Activated T-helper 2 cell treated with anti-CD3 and anti-CD28 coated beads, Interferon-gamma antibody, Interleukin-2, Interleukin-4, amounts not matched to agents 10 μg/mL and 5 μg/mL and 100 μg/mL, durations not matched to agents 14 hours and 24 hours and 36 hours (primary cell): Measurements from ENCODE around the gene ADD2. TPM values are rescaled to one million over a fixed set of nuclear protein-coding genes. Genes with fewer than 3 reads are reported as not detected.

Experiments used
- DNase-seq: peaks from one replicate; pipeline ENCODE4 v3.0.0; 2021; ENCODE audit warnings: low spot score
- H3K27ac Mint-ChIP-seq: one replicate; pipeline ENCODE4 v1.8.0; 2021; ENCODE audit warnings: mixed read lengths
- H3K27me3 Mint-ChIP-seq: one replicate; pipeline ENCODE4 v1.8.0; 2021; ENCODE audit warnings: low read depth, mixed read lengths
- H3K36me3 Mint-ChIP-seq: one replicate; pipeline ENCODE4 v1.8.0; 2021; ENCODE audit warnings: low read depth, mixed read lengths
- H3K4me1 Mint-ChIP-seq: one replicate; pipeline ENCODE4 v1.8.0; 2021; ENCODE audit warnings: low read depth, mixed read lengths
- H3K4me3 Mint-ChIP-seq: one replicate; pipeline ENCODE4 v1.8.0; 2021; ENCODE audit warnings: low read depth, mild to moderate bottlenecking, moderate library complexity, mixed read lengths
- H3K9me3 Mint-ChIP-seq: one replicate; pipeline ENCODE4 v1.8.0; 2021; ENCODE audit warnings: mixed read lengths
- intact Hi-C: fragments of 100-400 bp; cut with micrococcal nuclease; formaldehyde crosslinking; loops from one replicate; pipeline ENCODE4 v1.15.1; 2023
- total RNA-seq: library from RNA; stranded (reverse); gene quantifications from 2 replicates; pipeline ENCODE4 v1.2.3, GENCODE V29; 2022

The ADD2 gene
- total RNA-seq, 1 donor from 2014 or later = 3.2 TPM

DNA sequence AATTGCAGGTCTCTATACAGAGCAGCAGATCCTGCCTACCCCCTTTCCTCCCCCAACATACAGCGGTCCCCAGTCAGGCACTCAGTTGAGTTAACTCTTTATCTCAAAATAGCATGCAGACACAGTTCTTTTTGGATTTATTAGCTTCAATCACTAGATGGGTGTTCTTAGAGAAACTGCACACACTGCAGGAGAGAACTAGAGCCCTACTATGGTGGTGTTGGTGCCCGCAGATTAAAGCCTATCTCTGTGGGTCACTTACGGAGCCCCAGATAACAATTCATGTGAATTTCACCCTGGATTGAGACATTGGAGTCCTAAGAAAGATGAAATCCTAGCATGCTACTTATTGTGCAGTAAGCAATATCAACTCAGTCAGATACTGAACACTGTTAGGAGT lies 11.9 kb downstream of the ADD2 start:
- Mint-ChIP-seq H3K4me1 (no peaks in the 10 kb centered on the region), H3K27ac (no peak overlapping the region)
- intact Hi-C loops = no loop called here

DNA sequence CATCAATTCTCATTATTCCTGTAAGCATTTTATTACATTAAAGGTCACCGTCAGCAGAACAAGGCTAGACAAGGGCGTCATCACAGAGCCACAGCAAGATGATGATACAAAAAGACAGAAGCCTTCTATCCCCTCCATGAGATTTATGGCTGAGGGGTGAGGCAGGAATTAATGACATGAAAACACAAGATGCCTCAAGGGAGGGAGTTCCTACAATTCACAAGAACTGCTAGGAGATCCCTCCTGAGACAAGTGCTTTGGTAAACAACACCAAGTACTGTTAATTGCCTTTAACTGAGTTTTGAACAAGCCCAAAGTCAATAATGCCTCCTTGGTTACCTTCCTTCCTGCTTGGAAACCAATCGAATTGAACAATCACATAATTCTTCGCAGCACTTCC lies 14.1 kb downstream of the ADD2 start:
- no peaks in the 10 kb centered on the region for H3K36me3 Mint-ChIP-seq
- H3K9me3 Mint-ChIP-seq = no peaks in the 10 kb centered on the region
- H3K27me3 Mint-ChIP-seq = peaks cover 13% of the 10 kb centered on the region
- no peak overlapping the region for H3K4me3 Mint-ChIP-seq
- H3K4me1 Mint-ChIP-seq = no peaks in the 10 kb centered on the region
- no peak for DNase-seq
- H3K27ac Mint-ChIP-seq = no peak overlapping the region
- intact Hi-C loops = no loop called here

More for the DNA sequence above, 11.9 kb downstream of the ADD2 start:
- Mint-ChIP-seq H3K4me3 (no peak overlapping the region), H3K36me3 (no peaks in the 10 kb centered on the region), H3K9me3 (no peaks in the 10 kb centered on the region), H3K27me3 (peaks cover 14% of the 10 kb centered on the region)
- no peak for DNase-seq

DNA sequence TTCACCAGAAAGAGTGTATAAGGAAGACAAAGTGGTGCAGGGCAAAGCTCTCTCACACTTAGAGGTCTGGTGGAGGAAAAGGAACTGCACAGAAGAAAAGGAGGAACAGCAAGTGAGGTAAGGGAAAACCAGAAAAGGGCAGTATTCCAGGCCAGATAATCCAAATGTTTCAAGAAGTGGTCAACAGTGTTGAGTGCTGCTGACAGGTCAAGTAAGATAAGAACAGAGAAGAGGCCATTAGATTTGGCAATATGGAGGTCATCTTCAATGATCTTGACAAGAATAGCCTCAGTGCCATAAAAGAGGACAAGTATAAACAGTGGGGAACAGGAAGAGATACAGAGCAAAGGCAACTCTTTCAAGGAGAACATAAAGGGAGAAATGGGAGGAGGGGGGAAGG lies 15.0 kb downstream of the ADD2 start:
- Mint-ChIP-seq H3K27ac (no peak overlapping the region), H3K27me3 (peaks cover 10% of the 10 kb centered on the region), H3K9me3 (no peaks in the 10 kb centered on the region), H3K4me1 (no peaks in the 10 kb centered on the region), H3K4me3 (no peak overlapping the region), H3K36me3 (no peaks in the 10 kb centered on the region)
- DNase-seq = no peak
- intact Hi-C loops = no loop called here

DNA sequence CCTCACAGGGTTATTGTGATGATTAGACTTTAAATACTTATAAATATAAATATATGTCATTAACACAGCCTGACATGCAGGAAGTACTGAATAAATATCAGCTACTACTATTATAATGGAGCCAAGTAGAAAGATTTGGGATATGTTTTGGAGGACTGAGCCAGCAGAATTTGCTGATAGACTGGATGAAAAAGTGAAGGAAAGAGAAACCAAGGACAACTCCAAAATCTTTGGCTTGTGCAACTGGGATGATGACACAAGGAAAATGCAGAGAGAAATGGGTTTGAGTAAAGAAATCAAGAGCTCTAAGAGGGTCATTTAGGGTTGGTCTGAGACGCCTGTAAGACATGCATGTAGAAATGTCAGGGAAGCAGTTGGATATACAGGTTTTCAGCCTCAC lies 15.6 kb downstream of the ADD2 start:
- peaks cover 2% of the 10 kb centered on the region for H3K9me3 Mint-ChIP-seq
- no peak overlapping the region for H3K27ac Mint-ChIP-seq
- no peak for DNase-seq
- H3K36me3 Mint-ChIP-seq = no peaks in the 10 kb centered on the region
- H3K4me1 Mint-ChIP-seq = no peaks in the 10 kb centered on the region
- intact Hi-C loops = no loop called here
- H3K4me3 Mint-ChIP-seq = no peak overlapping the region
- H3K27me3 Mint-ChIP-seq = peaks cover 8% of the 10 kb centered on the region

DNA sequence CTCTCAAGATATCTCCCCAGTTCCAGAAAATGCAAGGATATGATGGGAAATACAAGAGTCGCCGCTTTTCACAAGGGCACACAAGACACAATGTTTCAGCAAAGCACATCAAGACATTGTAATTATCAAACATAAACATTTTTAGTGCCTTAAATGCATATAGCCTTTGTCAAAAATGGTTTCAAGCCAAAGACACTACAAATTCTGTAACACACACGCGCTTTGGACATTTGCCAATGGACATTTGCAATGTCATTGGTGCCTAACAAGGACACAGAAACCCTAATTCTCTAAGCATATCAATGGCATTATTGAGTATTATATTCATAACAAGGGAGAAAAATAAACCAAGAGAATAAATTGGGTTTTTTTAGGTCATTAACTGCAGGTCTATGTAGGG lies 16.1 kb downstream of the ADD2 start:
- H3K4me1 Mint-ChIP-seq = no peaks in the 10 kb centered on the region
- no peaks in the 10 kb centered on the region for H3K36me3 Mint-ChIP-seq
- H3K4me3 Mint-ChIP-seq = no peak overlapping the region

DNA sequence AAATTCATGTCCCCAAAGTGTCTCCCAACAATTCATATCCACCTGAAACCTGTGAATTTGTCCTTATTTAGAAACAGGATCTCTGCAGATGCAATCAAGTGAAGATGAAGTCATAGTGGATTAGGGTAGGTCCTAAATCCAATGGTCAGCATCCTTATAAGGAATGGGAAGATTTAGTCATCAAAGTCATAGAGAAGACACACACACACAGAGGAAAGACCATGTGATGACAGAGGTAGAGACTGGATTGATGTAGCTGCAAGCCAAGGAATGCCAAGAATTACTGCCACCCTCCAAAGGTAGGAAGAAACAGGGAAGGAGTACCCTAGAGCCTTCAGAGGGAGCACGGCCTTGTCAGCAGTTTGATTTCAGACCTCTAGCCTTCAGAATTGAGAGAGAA lies 17.7 kb downstream of the ADD2 start:
- Mint-ChIP-seq H3K4me1 (no peaks in the 10 kb centered on the region), H3K4me3 (no peak overlapping the region), H3K36me3 (no peaks in the 10 kb centered on the region), H3K9me3 (peaks cover 4% of the 10 kb centered on the region), H3K27ac (no peak overlapping the region), H3K27me3 (peaks cover 4% of the 10 kb centered on the region)
- intact Hi-C loops = no loop called here
- no peak for DNase-seq

More for the DNA sequence above, 16.1 kb downstream of the ADD2 start:
- peaks cover 7% of the 10 kb centered on the region for H3K27me3 Mint-ChIP-seq
- no peak overlapping the region for H3K27ac Mint-ChIP-seq
- intact Hi-C loops = no loop called here
- no peak for DNase-seq
- H3K9me3 Mint-ChIP-seq = peaks cover 4% of the 10 kb centered on the region

DNA sequence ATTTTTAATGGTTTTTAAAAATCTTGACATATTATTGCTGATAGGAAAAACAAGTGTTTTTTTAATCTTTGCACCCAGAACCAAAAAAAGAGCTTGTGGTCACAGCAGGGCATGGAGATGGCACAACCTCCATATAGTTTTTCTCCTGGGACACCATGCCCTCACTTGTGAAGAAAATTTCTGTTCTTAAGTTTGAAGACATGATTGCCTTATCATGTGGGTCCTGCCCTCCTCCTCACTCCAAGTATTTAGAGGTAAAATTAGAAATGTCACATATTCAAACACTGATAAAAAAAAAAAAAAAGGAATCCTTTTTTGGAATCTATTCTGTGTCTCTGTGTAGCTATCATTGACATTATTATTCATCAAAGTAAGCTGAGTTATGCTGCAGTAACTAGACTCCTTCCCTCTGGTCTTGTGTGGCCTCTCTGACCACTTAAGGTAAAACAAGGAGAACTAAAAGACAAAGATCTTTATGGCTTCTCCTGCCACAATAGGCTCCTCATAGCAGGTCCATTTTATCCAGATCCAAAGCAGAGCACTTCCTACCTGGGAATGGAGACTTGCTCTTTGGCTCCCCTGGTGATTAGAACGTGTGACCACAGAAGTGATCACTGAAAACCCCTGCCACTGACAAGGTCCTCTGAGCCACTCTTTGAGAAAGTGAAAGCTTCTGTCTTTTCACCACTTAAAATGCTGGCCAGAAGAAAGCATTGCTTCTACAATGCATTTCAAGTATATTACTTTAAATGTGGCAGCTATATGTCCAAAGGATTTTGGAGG lies 19.8 kb downstream of the ADD2 start:
- Mint-ChIP-seq H3K9me3 (peaks cover 4% of the 10 kb centered on the region), H3K4me3 (no peak overlapping the region), H3K27ac (no peak overlapping the region), H3K27me3 (peaks cover 4% of the 10 kb centered on the region), H3K36me3 (no peaks in the 10 kb centered on the region), H3K4me1 (no peaks in the 10 kb centered on the region)
- DNase-seq = no peak
- intact Hi-C loops = no loop called here

DNA sequence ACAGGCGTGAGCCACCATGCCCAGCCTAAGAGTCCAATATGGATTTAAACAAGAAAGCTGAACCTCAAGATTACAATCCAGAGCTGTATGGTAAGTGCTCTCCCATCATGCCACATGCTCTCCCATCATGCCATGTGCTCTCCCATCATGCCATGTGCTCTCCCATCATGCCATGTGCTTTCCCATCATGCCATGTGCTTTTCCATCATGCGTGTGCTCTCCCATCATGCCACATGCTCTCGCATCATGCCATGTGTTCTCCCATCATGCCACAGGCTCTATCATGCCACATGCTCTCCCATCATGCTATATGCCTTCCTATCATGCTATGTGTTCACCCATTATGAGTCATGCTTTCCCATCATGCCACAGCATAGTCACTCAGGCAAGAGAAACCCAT lies 20.7 kb downstream of the ADD2 start:
- DNase-seq = no peak
- H3K9me3 Mint-ChIP-seq = peaks cover 4% of the 10 kb centered on the region
- H3K4me1 Mint-ChIP-seq = no peaks in the 10 kb centered on the region
- no peak overlapping the region for H3K27ac Mint-ChIP-seq
- no peak overlapping the region for H3K4me3 Mint-ChIP-seq
- H3K27me3 Mint-ChIP-seq = peaks cover 4% of the 10 kb centered on the region
- intact Hi-C loops = no loop called here
- no peaks in the 10 kb centered on the region for H3K36me3 Mint-ChIP-seq

DNA sequence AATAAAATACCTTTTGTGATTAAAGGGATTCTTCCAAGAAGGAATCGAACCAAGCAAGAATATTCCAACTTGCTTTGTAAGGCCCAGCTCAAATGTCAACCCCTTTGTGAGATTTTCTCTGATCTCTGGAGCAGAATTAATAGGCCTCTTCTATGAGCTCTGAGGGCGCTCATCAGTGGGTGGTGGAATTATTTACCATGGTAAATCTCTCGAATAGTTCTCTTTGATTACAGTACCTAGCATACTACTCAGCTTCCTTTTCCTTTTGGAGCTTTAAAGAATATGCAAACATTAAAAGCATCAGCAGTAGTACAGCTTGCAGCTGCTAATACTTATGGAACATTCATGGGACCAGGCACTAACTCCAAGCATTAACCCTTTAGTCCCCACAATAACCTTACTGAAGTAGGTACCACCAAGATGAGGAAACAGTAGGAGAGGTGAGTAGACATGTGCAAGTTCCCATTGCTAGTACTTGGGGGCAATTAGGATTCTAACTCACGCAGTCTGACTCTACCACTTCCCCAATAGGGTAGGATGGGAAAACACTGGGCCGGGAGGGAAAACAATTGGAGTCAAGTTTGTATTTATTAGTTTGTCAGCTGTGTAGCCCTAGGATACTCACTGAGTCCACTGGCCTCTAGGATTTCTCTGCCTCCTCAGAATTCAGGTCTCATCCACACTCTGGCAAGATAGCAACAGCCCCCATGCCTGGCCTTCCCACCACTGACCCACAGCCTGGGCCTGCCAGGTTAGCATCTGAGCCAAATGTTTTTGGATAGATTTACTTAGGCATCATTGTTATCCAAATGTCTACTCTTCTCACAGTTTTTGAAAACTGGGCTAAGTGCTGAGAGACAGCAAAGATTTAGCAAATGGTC lies 21.7 kb downstream of the ADD2 start:
- DNase-seq = no peak
- peaks cover 4% of the 10 kb centered on the region for H3K27me3 Mint-ChIP-seq
- H3K9me3 Mint-ChIP-seq = peaks cover 4% of the 10 kb centered on the region
- intact Hi-C loops = no loop called here
- H3K4me1 Mint-ChIP-seq = no peaks in the 10 kb centered on the region
- H3K4me3 Mint-ChIP-seq = no peak overlapping the region
- no peaks in the 10 kb centered on the region for H3K36me3 Mint-ChIP-seq
- no peak overlapping the region for H3K27ac Mint-ChIP-seq

DNA sequence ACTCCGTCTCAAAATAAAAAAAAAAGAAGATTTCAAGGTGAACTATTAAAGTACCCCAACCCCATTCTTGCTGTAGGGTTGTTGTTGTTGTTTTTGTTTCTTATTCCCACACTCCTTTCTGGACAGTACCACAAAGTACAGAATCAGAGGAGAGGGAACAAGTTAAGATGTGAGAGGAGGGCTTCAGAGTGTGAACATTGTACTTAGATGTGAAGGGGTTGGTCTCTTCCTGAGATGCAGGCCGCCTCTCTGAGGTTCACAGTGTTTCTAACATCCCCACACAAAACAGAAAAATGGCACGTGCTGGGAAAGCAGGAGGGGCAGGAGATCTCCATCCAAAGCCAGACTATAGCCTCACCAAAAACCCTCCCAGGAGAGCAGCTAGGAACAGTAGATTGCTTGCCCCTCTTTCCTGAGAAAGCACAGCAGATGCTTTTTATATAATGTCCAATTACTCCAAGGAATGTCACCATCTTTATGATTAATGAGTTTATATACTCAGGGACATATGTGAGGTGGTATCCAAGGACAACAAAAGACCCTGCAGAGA lies 22.6 kb downstream of the ADD2 start:
- no peaks in the 10 kb centered on the region for H3K4me1 Mint-ChIP-seq
- H3K9me3 Mint-ChIP-seq = peaks cover 4% of the 10 kb centered on the region
- H3K27ac Mint-ChIP-seq = no peak overlapping the region
- H3K36me3 Mint-ChIP-seq = no peaks in the 10 kb centered on the region
- DNase-seq = no peak
- H3K4me3 Mint-ChIP-seq = no peak overlapping the region
- intact Hi-C loops = no loop called here
- peaks cover 3% of the 10 kb centered on the region for H3K27me3 Mint-ChIP-seq

DNA sequence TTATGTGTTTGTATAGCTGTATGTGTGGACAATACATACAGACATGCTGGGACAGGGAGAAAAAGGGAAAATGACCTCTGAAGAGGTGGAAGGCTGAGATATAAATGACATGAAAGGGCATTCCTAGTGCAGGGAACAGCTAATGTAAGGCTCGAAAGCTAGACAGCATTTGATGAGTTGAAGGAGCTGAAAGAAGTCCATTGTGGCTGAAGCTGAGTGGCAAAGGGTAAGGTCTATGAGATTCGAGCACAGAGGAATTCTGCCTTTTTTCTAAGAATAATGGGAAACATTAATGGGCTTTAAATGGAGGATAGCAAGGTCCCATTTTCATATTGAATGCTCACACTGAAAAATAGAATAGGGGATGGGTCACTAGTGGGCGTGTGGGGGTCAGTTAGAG lies 23.6 kb downstream of the ADD2 start:
- no peak for DNase-seq
- Mint-ChIP-seq H3K9me3 (peaks cover 4% of the 10 kb centered on the region), H3K27ac (no peak overlapping the region), H3K36me3 (no peaks in the 10 kb centered on the region), H3K27me3 (no peaks in the 10 kb centered on the region), H3K4me1 (no peaks in the 10 kb centered on the region), H3K4me3 (no peak overlapping the region)
- intact Hi-C loops = no loop called here

DNA sequence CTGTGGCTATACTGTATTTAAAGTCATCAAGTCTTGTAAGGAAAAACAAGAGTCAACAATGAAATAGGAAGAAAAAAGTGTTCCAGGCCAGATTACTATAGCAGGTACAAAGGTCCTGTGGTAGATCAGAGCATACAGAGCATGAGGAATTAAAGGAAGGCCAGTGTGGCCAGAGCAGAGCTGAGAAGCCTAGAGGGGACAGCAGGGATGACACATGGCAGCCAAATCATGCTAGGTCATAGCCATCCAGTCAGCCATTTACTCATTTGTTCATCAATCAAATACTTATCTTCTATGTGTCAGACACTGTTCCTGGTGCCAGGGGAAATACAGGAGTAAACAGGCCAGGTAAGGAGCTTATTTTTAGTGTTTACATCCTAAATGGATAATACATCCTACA lies 24.3 kb downstream of the ADD2 start:
- H3K27ac Mint-ChIP-seq = no peak overlapping the region
- H3K4me3 Mint-ChIP-seq = no peak overlapping the region
- DNase-seq = no peak
- peaks cover 4% of the 10 kb centered on the region for H3K9me3 Mint-ChIP-seq
- intact Hi-C loops = no loop called here
- no peaks in the 10 kb centered on the region for H3K36me3 Mint-ChIP-seq
- no peaks in the 10 kb centered on the region for H3K4me1 Mint-ChIP-seq
- no peaks in the 10 kb centered on the region for H3K27me3 Mint-ChIP-seq

DNA sequence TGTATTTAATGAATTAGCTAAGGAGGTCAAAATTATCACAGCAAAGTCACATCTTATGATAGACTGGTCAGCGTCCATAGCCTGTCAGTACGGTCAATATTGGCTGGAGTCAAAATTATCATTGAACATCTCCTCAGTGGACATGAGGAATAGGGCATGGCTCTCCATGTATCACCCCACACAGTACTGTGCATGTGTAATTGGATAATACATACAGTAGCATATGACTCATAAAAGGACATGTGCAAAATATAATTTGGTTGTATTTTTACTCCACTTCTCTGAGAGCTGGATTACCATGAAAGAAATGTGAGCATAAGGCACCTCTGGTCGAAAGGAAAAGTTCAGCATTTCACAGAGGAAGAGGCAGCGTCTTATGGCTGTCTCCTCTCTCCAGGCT lies 24.9 kb downstream of the ADD2 start:
- Mint-ChIP-seq H3K36me3 (no peaks in the 10 kb centered on the region), H3K9me3 (peaks cover 4% of the 10 kb centered on the region), H3K27ac (no peak overlapping the region), H3K4me1 (no peaks in the 10 kb centered on the region), H3K27me3 (peaks cover 2% of the 10 kb centered on the region), H3K4me3 (no peak overlapping the region)
- no peak for DNase-seq
- intact Hi-C loops = no loop called here
